ENCODE data around the gene RAET1E.

The RAET1E gene

DNA sequence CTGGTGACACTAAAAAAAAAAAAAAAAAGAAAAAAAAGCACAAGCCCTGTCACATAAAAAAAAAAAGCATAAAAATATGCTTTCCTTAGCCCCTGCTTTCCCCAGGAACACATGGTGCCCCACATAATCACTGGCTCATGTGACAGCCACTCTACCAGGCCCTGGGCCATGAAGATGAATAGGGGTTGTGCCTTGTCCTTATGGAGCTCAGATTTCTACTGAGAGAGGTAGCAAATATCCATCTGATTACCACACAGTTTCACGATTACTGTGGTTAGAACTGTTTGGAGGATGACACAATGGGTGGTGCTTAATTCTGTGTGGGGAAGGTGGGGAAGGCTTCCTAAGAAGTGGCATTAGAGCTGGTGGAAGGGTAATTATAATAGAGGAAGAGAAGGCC, 9.3 kb downstream of the RAET1E start:
- no peak overlapping the region for H3K27ac ChIP-seq
- DNase-seq, result no peak
- TF ChIP-seq, protein P1, sequence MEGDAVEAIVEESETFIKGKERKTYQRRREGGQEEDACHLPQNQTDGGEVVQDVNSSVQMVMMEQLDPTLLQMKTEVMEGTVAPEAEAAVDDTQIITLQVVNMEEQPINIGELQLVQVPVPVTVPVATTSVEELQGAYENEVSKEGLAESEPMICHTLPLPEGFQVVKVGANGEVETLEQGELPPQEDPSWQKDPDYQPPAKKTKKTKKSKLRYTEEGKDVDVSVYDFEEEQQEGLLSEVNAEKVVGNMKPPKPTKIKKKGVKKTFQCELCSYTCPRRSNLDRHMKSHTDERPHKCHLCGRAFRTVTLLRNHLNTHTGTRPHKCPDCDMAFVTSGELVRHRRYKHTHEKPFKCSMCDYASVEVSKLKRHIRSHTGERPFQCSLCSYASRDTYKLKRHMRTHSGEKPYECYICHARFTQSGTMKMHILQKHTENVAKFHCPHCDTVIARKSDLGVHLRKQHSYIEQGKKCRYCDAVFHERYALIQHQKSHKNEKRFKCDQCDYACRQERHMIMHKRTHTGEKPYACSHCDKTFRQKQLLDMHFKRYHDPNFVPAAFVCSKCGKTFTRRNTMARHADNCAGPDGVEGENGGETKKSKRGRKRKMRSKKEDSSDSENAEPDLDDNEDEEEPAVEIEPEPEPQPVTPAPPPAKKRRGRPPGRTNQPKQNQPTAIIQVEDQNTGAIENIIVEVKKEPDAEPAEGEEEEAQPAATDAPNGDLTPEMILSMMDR (IDR thresholded peaks at IDR 0.05; ENCODE audit: low read depth, low read length), result no peak
- no peaks in the 10 kb centered on the region for H3K9me3 ChIP-seq (ENCODE audit: severe bottlenecking)
- H3K27me3 ChIP-seq (ENCODE audit: insufficient read depth, low read depth, severe bottlenecking), result no peaks in the 10 kb centered on the region
- H3K36me3 ChIP-seq, result no peaks in the 10 kb centered on the region
- no peak overlapping the region for H3K4me3 ChIP-seq (ENCODE audit: low read depth, low read length)

DNA sequence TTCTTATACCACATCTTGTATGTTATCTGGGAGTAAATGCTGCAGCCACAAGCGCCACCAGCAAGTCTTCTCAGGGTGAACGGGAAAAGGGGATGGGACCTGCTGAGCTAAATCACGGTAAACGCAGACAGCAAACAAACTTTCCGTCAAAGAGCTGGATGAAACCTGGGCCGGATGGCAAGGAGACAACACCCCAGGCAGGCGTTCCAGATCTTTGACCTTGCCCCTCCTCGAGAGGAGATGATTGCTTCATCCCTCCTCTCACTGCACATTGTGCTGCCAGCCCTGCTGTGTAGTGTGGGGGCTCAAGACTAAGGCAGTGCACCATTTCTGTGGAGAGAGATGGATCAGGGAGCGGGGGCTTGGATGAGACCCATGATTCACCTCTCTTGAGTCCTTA, 9.8 kb downstream of the RAET1E start:
- no peak for DNase-seq
- no peak overlapping the region for H3K27ac ChIP-seq

GRCh38 chr6:149887343-149887742, 10.6 kb downstream of the RAET1E start:
- Histone ChIP-seq H3K27me3 (ENCODE audit: insufficient read depth, low read depth, severe bottlenecking) (no peaks in the 10 kb centered on the region), H3K36me3 (no peaks in the 10 kb centered on the region), H3K27ac (no peak overlapping the region), H3K4me3 (ENCODE audit: low read depth, low read length) (no peak overlapping the region), H3K9me3 (ENCODE audit: severe bottlenecking) (no peaks in the 10 kb centered on the region)
- no peak for DNase-seq
- TF ChIP-seq, protein P1 (IDR thresholded peaks at IDR 0.05; ENCODE audit: low read depth, low read length), result no peak

More for the DNA sequence above, 9.8 kb downstream of the RAET1E start:
- H3K4me3 ChIP-seq (ENCODE audit: low read depth, low read length), result no peak overlapping the region
- H3K9me3 ChIP-seq (ENCODE audit: severe bottlenecking), result no peaks in the 10 kb centered on the region
- no peaks in the 10 kb centered on the region for H3K36me3 ChIP-seq
- TF ChIP-seq, protein P1 (IDR thresholded peaks at IDR 0.05; ENCODE audit: low read depth, low read length), result no peak
- no peaks in the 10 kb centered on the region for H3K27me3 ChIP-seq (ENCODE audit: insufficient read depth, low read depth, severe bottlenecking)

DNA sequence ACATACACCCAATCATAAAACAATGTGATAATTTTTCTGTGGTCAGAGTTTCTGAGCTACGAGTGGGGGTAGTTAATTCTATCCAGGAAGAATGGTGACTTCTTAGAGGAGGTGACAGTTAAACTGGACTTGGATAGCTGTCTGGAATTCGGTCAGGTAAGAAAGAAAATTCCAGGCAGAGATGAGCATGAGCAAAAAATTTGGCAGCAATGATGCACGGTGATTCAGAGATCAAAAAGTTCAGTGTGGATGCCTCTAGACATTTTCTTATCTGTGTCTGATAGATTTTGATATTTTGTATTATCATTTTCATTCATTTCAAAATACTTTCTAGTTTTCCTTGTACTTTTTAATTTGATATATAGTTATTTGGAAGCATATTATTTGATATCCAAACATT, 12.0 kb downstream of the RAET1E start:
- no peaks in the 10 kb centered on the region for H3K9me3 ChIP-seq (ENCODE audit: severe bottlenecking)
- no peaks in the 10 kb centered on the region for H3K27me3 ChIP-seq (ENCODE audit: insufficient read depth, low read depth, severe bottlenecking)
- H3K4me3 ChIP-seq (ENCODE audit: low read depth, low read length), result no peak overlapping the region
- TF ChIP-seq, protein P1 (IDR thresholded peaks at IDR 0.05; ENCODE audit: low read depth, low read length), result no peak
- no peak for DNase-seq
- H3K27ac ChIP-seq, result no peak overlapping the region
- no peaks in the 10 kb centered on the region for H3K36me3 ChIP-seq

DNA sequence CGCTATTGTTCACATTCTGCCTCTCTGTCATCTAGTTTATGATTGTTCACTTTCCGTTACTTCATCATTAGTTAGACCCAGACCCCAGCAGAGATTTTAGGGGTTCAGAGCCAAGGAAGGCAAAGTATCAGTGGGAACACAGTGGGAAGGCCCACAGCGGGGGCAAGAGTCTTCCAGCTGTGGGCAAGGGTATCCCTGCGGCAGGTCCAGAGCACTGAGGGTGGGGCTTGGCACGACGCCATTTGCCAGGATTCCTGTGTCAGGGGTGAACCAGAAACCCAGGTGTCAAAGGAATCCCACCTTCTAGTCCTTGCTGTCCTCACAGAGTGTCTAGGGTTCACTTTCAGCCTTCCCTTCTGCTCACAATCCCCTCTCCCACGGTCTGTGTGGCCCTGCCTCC, 13.3 kb downstream of the RAET1E start:
- Histone ChIP-seq H3K27ac (no peak overlapping the region), H3K27me3 (ENCODE audit: insufficient read depth, low read depth, severe bottlenecking) (no peaks in the 10 kb centered on the region), H3K9me3 (ENCODE audit: severe bottlenecking) (no peaks in the 10 kb centered on the region), H3K36me3 (no peaks in the 10 kb centered on the region), H3K4me3 (ENCODE audit: low read depth, low read length) (no peak overlapping the region)
- no peak for DNase-seq
- TF ChIP-seq, protein P1 (IDR thresholded peaks at IDR 0.05; ENCODE audit: low read depth, low read length), result no peak

GRCh38 chr6:149884215-149884614, 13.7 kb downstream of the RAET1E start:
- no peak for DNase-seq
- no peak overlapping the region for H3K27ac ChIP-seq
- no peaks in the 10 kb centered on the region for H3K9me3 ChIP-seq (ENCODE audit: severe bottlenecking)
- no peaks in the 10 kb centered on the region for H3K27me3 ChIP-seq (ENCODE audit: insufficient read depth, low read depth, severe bottlenecking)
- no peaks in the 10 kb centered on the region for H3K36me3 ChIP-seq
- H3K4me3 ChIP-seq (ENCODE audit: low read depth, low read length), result no peak overlapping the region
- TF ChIP-seq, protein P1 (IDR thresholded peaks at IDR 0.05; ENCODE audit: low read depth, low read length), result no peak

Data from WERI-Rb-1 (cell line).